Measurements from ENCODE around the gene PRKCG. TPM values are rescaled to one million over a fixed set of nuclear protein-coding genes. Genes with fewer than 3 reads are reported as not detected.

The PRKCG gene
- total and polyA plus RNA-seq, 2 donors = 1.1 to 4.5 TPM

DNA sequence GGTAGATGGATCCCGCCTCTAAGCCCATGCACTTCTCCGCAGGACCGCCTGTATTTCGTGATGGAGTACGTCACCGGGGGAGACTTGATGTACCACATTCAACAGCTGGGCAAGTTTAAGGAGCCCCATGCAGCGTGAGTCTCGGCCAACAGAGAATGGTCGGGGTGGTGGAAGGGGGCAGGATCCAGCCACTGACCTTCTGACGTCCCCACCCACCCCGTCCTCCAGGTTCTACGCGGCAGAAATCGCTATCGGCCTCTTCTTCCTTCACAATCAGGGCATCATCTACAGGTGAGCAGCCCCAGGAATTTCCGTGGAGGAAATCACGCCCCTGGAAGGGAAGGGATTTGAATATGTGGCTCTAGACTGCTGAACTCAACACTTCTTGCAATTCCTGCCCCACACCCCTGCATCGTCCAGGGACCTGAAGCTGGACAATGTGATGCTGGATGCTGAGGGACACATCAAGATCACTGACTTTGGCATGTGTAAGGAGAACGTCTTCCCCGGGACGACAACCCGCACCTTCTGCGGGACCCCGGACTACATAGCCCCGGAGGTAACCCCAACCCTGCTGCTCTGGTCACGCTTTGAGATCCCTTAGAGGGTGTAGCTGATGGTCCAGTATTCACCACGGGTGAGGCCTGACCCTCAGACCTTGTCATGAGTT is 18.3 kb downstream of the PRKCG start:
- no peaks in the 10 kb centered on the region for H3K36me3 ChIP-seq (ENCODE audit: control insufficient read depth in 2 of 2, insufficient read depth in 2 of 2, low read length in 1 of 2)
- no peaks in the 10 kb centered on the region for H3K4me1 ChIP-seq (ENCODE audit: control insufficient read depth in 2 of 2, insufficient read depth in 2 of 2, low read length in 2 of 2)
- H3K9me3 ChIP-seq (ENCODE audit: control insufficient read depth in 2 of 2, insufficient read depth in 1 of 2, low read length in 1 of 2) = no peaks in the 10 kb centered on the region
- H3K4me3 ChIP-seq (ENCODE audit: low read length in 2 of 2) = no peak overlapping the region
- 94% methylated on average over 27 of the region's 27 CpGs for WGBS
- peaks cover 6 to 29% of the 10 kb centered on the region in 2 donors for H3K27me3 ChIP-seq (ENCODE audit: control insufficient read depth in 2 of 2, insufficient read depth in 1 of 2, low read length in 1 of 2)
- H3K27ac ChIP-seq (ENCODE audit: low read depth in 1 of 2, low read length in 1 of 2) = no peak overlapping the region
- DNase-seq (ENCODE audit: low read depth in 6 of 9, low spot score in 9 of 9) = no peak

DNA sequence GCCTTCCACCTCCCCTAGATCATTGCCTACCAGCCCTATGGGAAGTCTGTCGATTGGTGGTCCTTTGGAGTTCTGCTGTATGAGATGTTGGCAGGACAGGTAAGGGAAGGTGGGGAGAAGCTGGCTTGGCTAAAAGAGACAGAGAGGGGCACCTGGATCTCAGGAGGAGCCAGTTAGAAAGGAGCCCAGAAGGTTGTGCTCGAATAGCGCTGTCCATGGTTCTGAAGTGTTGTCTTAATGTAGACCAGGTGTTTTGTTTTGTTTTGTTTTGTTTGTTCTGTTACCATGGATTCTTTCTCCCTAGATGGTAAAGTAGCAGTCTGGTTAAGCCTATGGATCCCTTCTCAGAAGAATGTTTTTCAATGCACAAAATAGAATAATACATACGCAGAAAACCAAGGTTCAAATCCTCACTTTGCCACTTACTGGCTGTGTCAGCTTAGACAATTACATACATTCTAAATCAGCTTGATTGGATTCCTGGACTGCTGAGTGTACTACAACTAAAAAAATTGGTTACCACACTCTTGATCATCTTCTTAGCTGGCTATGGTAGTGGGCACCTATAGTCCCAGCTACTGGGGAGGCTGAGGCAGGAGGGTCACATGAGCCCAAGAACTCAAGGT is 21.2 kb downstream of the PRKCG start:
- H3K9me3 ChIP-seq (ENCODE audit: control insufficient read depth in 2 of 2, insufficient read depth in 1 of 2, low read length in 1 of 2) = no peaks in the 10 kb centered on the region
- WGBS = 42% methylated on average over 4 of the region's 4 CpGs
- no peak overlapping the region for H3K27ac ChIP-seq (ENCODE audit: low read depth in 1 of 2, low read length in 1 of 2)
- no peaks in the 10 kb centered on the region for H3K36me3 ChIP-seq (ENCODE audit: control insufficient read depth in 2 of 2, insufficient read depth in 2 of 2, low read length in 1 of 2)
- H3K4me3 ChIP-seq (ENCODE audit: low read length in 2 of 2) = no peak overlapping the region
- H3K4me1 ChIP-seq (ENCODE audit: control insufficient read depth in 2 of 2, insufficient read depth in 2 of 2, low read length in 2 of 2) = peaks cover 0 to 3% of the 10 kb centered on the region in 2 donors
- H3K27me3 ChIP-seq (ENCODE audit: control insufficient read depth in 2 of 2, insufficient read depth in 1 of 2, low read length in 1 of 2) = peaks cover 20 to 41% of the 10 kb centered on the region in 2 donors
- DNase-seq (ENCODE audit: low read depth in 6 of 9, low spot score in 9 of 9) = peak in 8 of 9 donors; percentile 70 to 88 (median 79)

DNA sequence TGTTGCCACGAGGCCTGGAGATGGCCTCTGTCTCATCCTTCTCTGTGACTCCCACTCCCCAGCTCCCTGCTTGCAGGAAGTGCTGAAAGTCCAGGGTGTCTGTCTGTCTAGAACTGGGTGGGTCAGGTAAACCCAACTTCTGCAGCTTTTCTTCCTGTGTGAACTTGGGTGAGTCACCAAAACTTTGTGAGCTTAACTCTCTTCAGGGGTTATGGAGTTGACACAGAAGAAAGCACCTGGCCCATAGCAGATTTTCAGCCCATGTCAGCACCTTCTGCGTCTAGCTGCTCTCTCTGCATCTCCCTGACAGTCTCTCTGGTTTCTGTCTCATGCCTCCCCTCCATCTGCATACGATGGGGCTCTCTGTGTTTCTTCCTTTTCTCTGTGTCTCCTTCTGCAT is 22.9 kb downstream of the PRKCG start:
- peaks cover 35 to 48% of the 10 kb centered on the region in 2 donors for H3K27me3 ChIP-seq (ENCODE audit: control insufficient read depth in 2 of 2, insufficient read depth in 1 of 2, low read length in 1 of 2)
- H3K27ac ChIP-seq (ENCODE audit: low read depth in 1 of 2, low read length in 1 of 2) = no peak overlapping the region
- no peaks in the 10 kb centered on the region for H3K36me3 ChIP-seq (ENCODE audit: control insufficient read depth in 2 of 2, insufficient read depth in 2 of 2, low read length in 1 of 2)
- 41% methylated on average over 3 of the region's 3 CpGs for WGBS
- no peak overlapping the region for H3K4me3 ChIP-seq (ENCODE audit: low read length in 2 of 2)
- H3K4me1 ChIP-seq (ENCODE audit: control insufficient read depth in 2 of 2, insufficient read depth in 2 of 2, low read length in 2 of 2) = peaks cover 0 to 3% of the 10 kb centered on the region in 2 donors
- DNase-seq (ENCODE audit: low read depth in 6 of 9, low spot score in 9 of 9) = no peak
- H3K9me3 ChIP-seq (ENCODE audit: control insufficient read depth in 2 of 2, insufficient read depth in 1 of 2, low read length in 1 of 2) = no peaks in the 10 kb centered on the region

DNA sequence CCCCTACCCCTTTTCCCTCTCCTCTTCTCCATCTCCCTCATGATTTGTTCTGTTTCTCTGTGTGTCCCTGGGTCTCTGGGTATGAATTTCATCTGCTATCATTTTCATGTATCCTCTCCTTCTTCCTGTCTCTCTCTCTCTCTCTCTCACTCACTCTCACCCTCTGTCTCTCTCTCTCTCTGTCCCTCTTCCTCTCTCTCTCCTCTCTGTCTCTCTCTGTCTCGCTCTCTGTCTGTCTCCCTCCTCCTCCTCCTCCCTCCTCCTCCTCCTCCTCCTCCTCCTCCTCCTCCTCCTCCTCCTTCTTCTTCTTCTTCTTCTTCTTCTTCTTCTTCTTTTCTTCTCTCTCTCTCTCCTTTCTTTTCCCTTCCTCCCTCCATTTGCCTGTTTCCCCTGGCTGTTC is 23.8 kb downstream of the PRKCG start:
- Histone ChIP-seq H3K9me3 (ENCODE audit: control insufficient read depth in 2 of 2, insufficient read depth in 1 of 2, low read length in 1 of 2) (no peaks in the 10 kb centered on the region), H3K4me3 (ENCODE audit: low read length in 2 of 2) (no peak overlapping the region), H3K36me3 (ENCODE audit: control insufficient read depth in 2 of 2, insufficient read depth in 2 of 2, low read length in 1 of 2) (no peaks in the 10 kb centered on the region), H3K27me3 (ENCODE audit: control insufficient read depth in 2 of 2, insufficient read depth in 1 of 2, low read length in 1 of 2) (peaks cover 40 to 57% of the 10 kb centered on the region in 2 donors), H3K27ac (ENCODE audit: low read depth in 1 of 2, low read length in 1 of 2) (no peak overlapping the region), H3K4me1 (ENCODE audit: control insufficient read depth in 2 of 2, insufficient read depth in 2 of 2, low read length in 2 of 2) (peaks cover 0 to 3% of the 10 kb centered on the region in 2 donors)
- WGBS = 68% methylated on average over 1 of the region's 1 CpG
- DNase-seq (ENCODE audit: low read depth in 6 of 9, low spot score in 9 of 9) = no peak

DNA sequence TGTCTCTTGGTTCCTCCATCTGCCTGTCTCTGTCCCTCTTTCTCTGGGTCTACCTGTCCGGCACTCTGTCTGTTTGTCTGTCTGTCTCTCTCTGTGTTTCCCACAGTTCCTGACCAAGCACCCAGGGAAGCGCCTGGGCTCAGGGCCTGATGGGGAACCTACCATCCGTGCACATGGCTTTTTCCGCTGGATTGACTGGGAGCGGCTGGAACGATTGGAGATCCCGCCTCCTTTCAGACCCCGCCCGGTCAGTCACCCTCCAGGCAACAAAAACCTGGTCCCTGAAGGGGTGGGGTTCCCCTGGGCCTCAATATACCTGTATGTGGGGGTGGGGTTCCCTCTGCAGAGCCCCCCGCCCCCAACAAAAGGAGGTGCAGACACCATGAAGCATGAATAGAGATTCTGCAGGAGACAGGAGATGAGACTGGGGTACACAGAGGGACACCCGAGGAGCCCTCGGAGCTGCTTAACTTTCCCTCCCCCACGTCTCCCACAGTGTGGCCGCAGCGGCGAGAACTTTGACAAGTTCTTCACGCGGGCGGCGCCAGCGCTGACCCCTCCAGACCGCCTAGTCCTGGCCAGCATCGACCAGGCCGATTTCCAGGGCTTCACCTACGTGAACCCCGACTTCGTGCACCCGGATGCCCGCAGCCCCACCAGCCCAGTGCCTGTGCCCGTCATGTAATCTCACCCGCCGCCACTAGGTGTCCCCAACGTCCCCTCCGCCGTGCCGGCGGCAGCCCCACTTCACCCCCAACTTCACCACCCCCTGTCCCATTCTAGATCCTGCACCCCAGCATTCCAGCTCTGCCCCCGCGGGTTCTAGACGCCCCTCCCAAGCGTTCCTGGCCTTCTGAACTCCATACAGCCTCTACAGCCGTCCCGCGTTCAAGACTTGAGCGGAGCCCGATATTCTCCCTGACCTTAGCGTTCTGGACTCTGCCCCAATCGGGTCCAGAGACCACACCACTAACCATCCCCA is 24.5 kb downstream of the PRKCG start:
- peak in 3 of 9 donors; percentile 4 to 52 (median 47) for DNase-seq (ENCODE audit: low read depth in 6 of 9, low spot score in 9 of 9)

DNA sequence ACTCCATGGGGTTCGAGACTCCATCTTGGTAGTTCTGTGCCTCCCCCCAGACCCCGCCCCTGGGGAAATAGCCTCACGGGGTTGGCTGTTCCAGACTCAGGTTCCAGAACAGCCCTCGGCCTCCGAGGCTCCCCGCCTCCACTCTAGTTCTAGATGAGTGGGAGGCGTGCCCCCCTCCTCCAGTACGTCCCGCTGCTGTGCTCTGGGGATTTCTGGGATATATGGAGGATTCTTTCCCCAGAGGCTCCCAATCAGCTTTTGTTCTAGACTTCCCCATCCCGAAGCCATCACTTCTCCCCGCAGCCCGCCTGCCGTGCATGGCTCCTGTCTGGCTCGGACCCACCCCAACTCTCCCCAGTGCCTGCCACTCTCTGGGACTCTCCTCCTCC is 25.2 kb downstream of the PRKCG start:
- peaks cover 49 to 71% of the 10 kb centered on the region in 2 donors for H3K27me3 ChIP-seq (ENCODE audit: control insufficient read depth in 2 of 2, insufficient read depth in 1 of 2, low read length in 1 of 2)
- DNase-seq (ENCODE audit: low read depth in 6 of 9, low spot score in 9 of 9) = no peak
- 34% methylated on average over 14 of the region's 14 CpGs for WGBS

More for the DNA sequence above, 24.5 kb downstream of the PRKCG start:
- Histone ChIP-seq H3K4me1 (ENCODE audit: control insufficient read depth in 2 of 2, insufficient read depth in 2 of 2, low read length in 2 of 2) (peaks cover 0 to 3% of the 10 kb centered on the region in 2 donors), H3K36me3 (ENCODE audit: control insufficient read depth in 2 of 2, insufficient read depth in 2 of 2, low read length in 1 of 2) (no peaks in the 10 kb centered on the region), H3K9me3 (ENCODE audit: control insufficient read depth in 2 of 2, insufficient read depth in 1 of 2, low read length in 1 of 2) (no peaks in the 10 kb centered on the region), H3K4me3 (ENCODE audit: low read length in 2 of 2) (no peak overlapping the region), H3K27me3 (ENCODE audit: control insufficient read depth in 2 of 2, insufficient read depth in 1 of 2, low read length in 1 of 2) (peaks cover 44 to 64% of the 10 kb centered on the region in 2 donors), H3K27ac (ENCODE audit: low read depth in 1 of 2, low read length in 1 of 2) (no peak overlapping the region)
- WGBS = 14% methylated on average over 48 of the region's 48 CpGs

DNA sequence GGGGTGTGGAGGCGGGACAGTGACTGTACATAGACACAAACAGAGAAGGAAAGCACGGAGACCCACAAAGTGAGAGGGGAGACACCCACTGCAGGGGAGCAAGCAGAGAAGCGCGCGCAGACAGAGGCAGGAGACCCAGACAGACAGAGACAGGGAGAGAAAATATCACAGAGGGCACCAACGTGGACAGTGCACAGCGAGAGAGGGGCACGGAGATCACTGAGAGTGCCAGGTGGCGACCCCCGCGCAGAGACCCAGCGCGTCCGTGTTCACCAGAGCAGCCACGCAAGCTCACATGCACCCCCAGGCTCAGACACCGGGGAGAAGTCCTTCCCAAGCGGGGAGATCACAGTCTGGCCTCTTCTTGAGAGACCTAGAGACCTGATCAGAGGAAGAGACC is 25.7 kb downstream of the PRKCG start:
- H3K4me1 ChIP-seq (ENCODE audit: control insufficient read depth in 2 of 2, insufficient read depth in 2 of 2, low read length in 2 of 2) = peaks cover 0 to 3% of the 10 kb centered on the region in 2 donors
- H3K4me3 ChIP-seq (ENCODE audit: low read length in 2 of 2) = no peak overlapping the region
- 18% methylated on average over 17 of the region's 17 CpGs for whole genome bisulfite sequencing
- no peaks in the 10 kb centered on the region for H3K36me3 ChIP-seq (ENCODE audit: control insufficient read depth in 2 of 2, insufficient read depth in 2 of 2, low read length in 1 of 2)
- H3K27me3 ChIP-seq (ENCODE audit: control insufficient read depth in 2 of 2, insufficient read depth in 1 of 2, low read length in 1 of 2) = peaks cover 51 to 76% of the 10 kb centered on the region in 2 donors
- H3K9me3 ChIP-seq (ENCODE audit: control insufficient read depth in 2 of 2, insufficient read depth in 1 of 2, low read length in 1 of 2) = no peaks in the 10 kb centered on the region
- no peak overlapping the region for H3K27ac ChIP-seq (ENCODE audit: low read depth in 1 of 2, low read length in 1 of 2)
- DNase-seq (ENCODE audit: low read depth in 6 of 9, low spot score in 9 of 9) = no peak

More for the DNA sequence above, 25.2 kb downstream of the PRKCG start:
- peaks cover 0 to 3% of the 10 kb centered on the region in 2 donors for H3K4me1 ChIP-seq (ENCODE audit: control insufficient read depth in 2 of 2, insufficient read depth in 2 of 2, low read length in 2 of 2)
- no peak overlapping the region for H3K27ac ChIP-seq (ENCODE audit: low read depth in 1 of 2, low read length in 1 of 2)
- H3K36me3 ChIP-seq (ENCODE audit: control insufficient read depth in 2 of 2, insufficient read depth in 2 of 2, low read length in 1 of 2) = no peaks in the 10 kb centered on the region
- H3K4me3 ChIP-seq (ENCODE audit: low read length in 2 of 2) = no peak overlapping the region
- no peaks in the 10 kb centered on the region for H3K9me3 ChIP-seq (ENCODE audit: control insufficient read depth in 2 of 2, insufficient read depth in 1 of 2, low read length in 1 of 2)

DNA sequence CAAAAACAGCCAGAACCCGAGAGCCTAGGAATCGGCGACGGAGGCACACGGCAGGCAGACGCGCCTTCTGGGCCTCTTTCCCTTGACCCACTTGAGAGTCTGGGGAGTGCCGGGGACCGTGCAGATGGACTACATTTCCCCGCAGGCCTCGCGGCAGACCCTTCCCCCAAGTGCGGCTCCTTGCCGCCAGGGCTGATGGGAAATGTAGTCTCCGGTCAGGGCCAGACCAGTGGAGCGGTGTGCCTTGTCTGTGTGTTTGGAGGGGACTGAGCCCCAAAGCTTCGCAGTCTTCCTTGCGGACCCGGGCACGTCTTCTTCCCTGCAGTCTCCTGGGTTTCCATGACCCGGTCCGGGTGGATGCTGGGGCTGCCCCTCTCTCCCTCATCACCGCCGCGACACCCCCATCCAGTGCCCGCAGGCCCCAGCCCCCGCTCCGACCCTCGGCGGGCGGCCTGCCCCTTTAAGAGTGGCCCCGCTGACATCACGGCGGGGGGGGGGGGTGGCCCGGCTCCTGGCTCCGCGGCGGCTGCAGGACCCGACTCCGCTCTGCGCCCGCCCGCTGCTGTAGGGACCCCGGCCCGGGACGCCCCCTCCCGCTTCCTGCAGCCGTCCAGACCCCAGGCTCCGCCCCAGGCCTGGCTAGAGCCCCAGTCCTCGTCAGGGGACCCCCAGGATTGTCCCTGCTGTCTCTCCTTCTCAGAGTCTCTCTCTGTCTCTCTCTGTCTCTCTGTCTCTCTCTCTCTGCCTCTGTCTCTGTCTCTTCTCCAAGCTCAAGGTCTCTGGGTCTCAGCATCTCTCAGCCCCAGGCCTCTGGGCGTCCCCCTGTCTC is 26.3 kb downstream of the PRKCG start:
- Histone ChIP-seq H3K27ac (ENCODE audit: low read depth in 1 of 2, low read length in 1 of 2) (no peak overlapping the region), H3K4me1 (ENCODE audit: control insufficient read depth in 2 of 2, insufficient read depth in 2 of 2, low read length in 2 of 2) (peaks cover 0 to 3% of the 10 kb centered on the region in 2 donors), H3K4me3 (ENCODE audit: low read length in 2 of 2) (no peak overlapping the region), H3K36me3 (ENCODE audit: control insufficient read depth in 2 of 2, insufficient read depth in 2 of 2, low read length in 1 of 2) (no peaks in the 10 kb centered on the region), H3K27me3 (ENCODE audit: control insufficient read depth in 2 of 2, insufficient read depth in 1 of 2, low read length in 1 of 2) (peaks cover 51 to 78% of the 10 kb centered on the region in 2 donors), H3K9me3 (ENCODE audit: control insufficient read depth in 2 of 2, insufficient read depth in 1 of 2, low read length in 1 of 2) (no peaks in the 10 kb centered on the region)
- peak in 3 of 9 donors; percentile 57 to 58 (median 57) for DNase-seq (ENCODE audit: low read depth in 6 of 9, low spot score in 9 of 9)
- WGBS = 5% methylated on average over 51 of the region's 51 CpGs
